GM12878 (cell line): ENCODE measurements around the gene COL11A2. TPM values are rescaled to one million over a fixed set of nuclear protein-coding genes. Genes with fewer than 3 reads are reported as not detected.

Source experiments
- ATAC-seq: fragments of 200-7000 bp; cut with Tn5 transposase; 3 replicates; pipeline ENCODE4 v1.9.1; 2020; ENCODE audit warnings: mild to moderate bottlenecking, moderate library complexity
- BruUV-seq: library from RNA; stranded (reverse); fragments of 400-500 nt; replicated peaks from 2 replicates; lab custom pipeline; 2021; lab: Mats Ljungman, UMichigan
- CTCF ChIA-PET: fragments of 300-600 bp; sonication (Branson Sonifier 250); formaldehyde crosslinking; extraction: SDS; loops from one replicate; lab custom pipeline; 2021; ENCODE audit warnings: inconsistent platforms; lab: Yijun Ruan, JAX
- POLR2A ChIA-PET: fragments of 350-600 bp; formaldehyde crosslinking; extraction: SDS; loops from one replicate; lab custom pipeline; 2021; ENCODE audit warnings: inconsistent platforms; lab: Charles Lee
- RAD21 ChIA-PET: fragments of 300-600 bp; sonication (Branson Sonifier 250); formaldehyde crosslinking; loops from one replicate; lab custom pipeline; 2023; ENCODE audit warnings: antibody characterized with exemption; ENCODE audit not compliant: unreplicated experiment; lab: Charles Lee
- SMC1A ChIA-PET: fragments of 300-600 bp; sonication (Branson Sonifier 250); formaldehyde crosslinking; loops from one replicate; lab custom pipeline; 2023; ENCODE audit not compliant: unreplicated experiment, uncharacterized antibody; lab: Charles Lee
- DNase-seq: peaks from one replicate; pipeline ENCODE4 v3.0.0-alpha.2; 2011; ENCODE audit warnings: low read depth, low spot score
- FAIRE-seq: peaks from 3 replicates; lab custom pipeline; 2011; peaks lifted over from hg19 to GRCh38; lab: Jason Lieb, UNC
- H2AFZ ChIP-seq: 2 replicates; pipeline ENCODE4 v1.6.0; 2011; ENCODE audit warnings: low read depth, low read length, control low read depth; ENCODE audit not compliant: control insufficient read depth
- H3K27ac ChIP-seq: 2 replicates; pipeline ENCODE4 v1.5.1; 2011; ENCODE audit warnings: control low read depth; ENCODE audit not compliant: control insufficient read depth, insufficient read depth
- H3K27me3 ChIP-seq, 2 experiments: replicated peaks in 1 of 2; 2 replicates each; pipeline versions ENCODE4 v1.6.0 to v1.6.1; 2011; ENCODE audit warnings: low read length in 1 of 2; ENCODE audit not compliant: control insufficient read depth in 2 of 2, insufficient read depth in 2 of 2
- H3K36me3 ChIP-seq, 2 experiments: 2 replicates each; pipeline ENCODE4 v1.5.1; 2011; ENCODE audit warnings: low read length in 1 of 2; ENCODE audit not compliant: control insufficient read depth in 2 of 2, insufficient read depth in 2 of 2
- H3K4me1 ChIP-seq: 2 replicates; pipeline ENCODE4 v1.6.1; 2011; ENCODE audit warnings: mild to moderate bottlenecking, low read length, moderate library complexity, mixed read lengths; ENCODE audit not compliant: control insufficient read depth, insufficient read depth
- H3K4me2 ChIP-seq: 2 replicates; pipeline ENCODE4 v1.6.0; 2011; ENCODE audit warnings: control low read depth; ENCODE audit not compliant: control insufficient read depth, insufficient read depth
- H3K4me3 ChIP-seq: fragments of 200-600 bp; sonication (generic); 2 replicates; pipeline ENCODE4 v1.5.1; 2016
- H3K79me2 ChIP-seq: 2 replicates; pipeline ENCODE4 v1.6.0; 2011; ENCODE audit warnings: low read length; ENCODE audit not compliant: control insufficient read depth, insufficient read depth
- H3K9ac ChIP-seq: 2 replicates; pipeline ENCODE4 v1.8.0; 2011; ENCODE audit warnings: low read length, control low read depth, mixed read lengths; ENCODE audit not compliant: control insufficient read depth, insufficient read depth
- H3K9me3 ChIP-seq: replicated peaks from 3 replicates; pipeline ENCODE4 v1.5.1; 2011; ENCODE audit warnings: mild to moderate bottlenecking, low read length; ENCODE audit not compliant: control insufficient read depth, insufficient read depth
- H4K20me1 ChIP-seq: 2 replicates; pipeline ENCODE4 v1.6.0; 2011; ENCODE audit not compliant: control insufficient read depth, insufficient read depth
- ATF7 ChIP-seq: fragments of 450-650 bp; IDR thresholded peaks from 2 replicates; pipeline ENCODE4 v1.6.1; 2016; ENCODE audit warnings: low read depth, mild to moderate bottlenecking
- CBX3 ChIP-seq: fragments of 200-600 bp; sonication (generic); IDR thresholded peaks from 2 replicates; pipeline ENCODE4 v1.6.1; 2016; ENCODE audit warnings: low read depth, borderline replicate concordance
- CHD2 ChIP-seq: IDR thresholded peaks from 2 replicates; pipeline ENCODE4 v1.6.1; 2011; ENCODE audit warnings: low read depth, low read length, improper control_type of control experiment, borderline replicate concordance
- CREM ChIP-seq: IDR thresholded peaks from 2 replicates; pipeline ENCODE4 v1.6.1; 2014; ENCODE audit warnings: antibody characterized with exemption, low read depth
- EED ChIP-seq: sonication (generic); IDR thresholded peaks from 2 replicates; pipeline ENCODE4 v1.6.1; 2016; ENCODE audit warnings: antibody characterized with exemption, low read depth
- FOS ChIP-seq: IDR thresholded peaks from 3 replicates; pipeline ENCODE4 v1.6.1; 2011; ENCODE audit warnings: borderline replicate concordance; ENCODE audit not compliant: insufficient read length; ENCODE audit errors: extremely low read depth
- GATAD2B ChIP-seq: fragments of 450-650 bp; conservative IDR thresholded peaks from 2 replicates; pipeline ENCODE4 v1.6.1; 2017; ENCODE audit warnings: low read depth, mild to moderate bottlenecking, moderate library complexity
- HDGF ChIP-seq: fragments of 450-650 bp; IDR thresholded peaks from 2 replicates; pipeline ENCODE4 v1.6.1; 2016; ENCODE audit warnings: antibody characterized with exemption
- JUNB ChIP-seq: IDR thresholded peaks from 2 replicates; pipeline ENCODE4 v1.6.1; 2016; ENCODE audit warnings: antibody characterized with exemption, mild to moderate bottlenecking
- KLF5 ChIP-seq: fragments of 450-650 bp; IDR thresholded peaks from 2 replicates; pipeline ENCODE4 v1.6.1; 2014; ENCODE audit warnings: mild to moderate bottlenecking; ENCODE audit not compliant: partially characterized antibody
- MTA2 ChIP-seq: fragments of 450-650 bp; IDR thresholded peaks from 2 replicates; pipeline ENCODE4 v1.6.1; 2016; ENCODE audit warnings: low read depth, mild to moderate bottlenecking, moderate library complexity
- MYB ChIP-seq: fragments of 150-350 bp; IDR thresholded peaks from 2 replicates; pipeline ENCODE4 v1.6.1; 2014; ENCODE audit warnings: mild to moderate bottlenecking, low read depth, low read length, borderline replicate concordance
- PAX5 ChIP-seq: IDR thresholded peaks from 2 replicates; pipeline ENCODE4 v1.6.1; 2011; ENCODE audit warnings: low read depth, low read length, borderline replicate concordance
- POLR2A ChIP-seq: IDR thresholded peaks from 2 replicates; pipeline ENCODE4 v1.6.1; 2011; ENCODE audit warnings: low read depth, mild to moderate bottlenecking, low read length
- RAD21 ChIP-seq: IDR thresholded peaks from 2 replicates; pipeline ENCODE4 v1.6.1; 2011; ENCODE audit warnings: mild to moderate bottlenecking, low read depth, low read length, moderate library complexity; ENCODE audit not compliant: insufficient read depth
- RUNX3 ChIP-seq: IDR thresholded peaks from 2 replicates; pipeline ENCODE4 v1.6.1; 2012; ENCODE audit warnings: low read length, inconsistent platforms
- SIN3A ChIP-seq: IDR thresholded peaks from 2 replicates; pipeline ENCODE4 v1.6.1; 2012; ENCODE audit warnings: low read depth, low read length, improper control_type of control experiment
- SIX5 ChIP-seq: IDR thresholded peaks from 2 replicates; pipeline ENCODE4 v1.6.1; 2011; ENCODE audit warnings: mild to moderate bottlenecking, low read depth, low read length, moderate library complexity; ENCODE audit not compliant: severe bottlenecking
- TCF3 ChIP-seq: IDR thresholded peaks from 2 replicates; pipeline ENCODE4 v1.6.1; 2012; ENCODE audit warnings: low read depth, mild to moderate bottlenecking, low read length, borderline replicate concordance; ENCODE audit not compliant: insufficient read depth
- TCF7 ChIP-seq: IDR thresholded peaks from 2 replicates; pipeline ENCODE4 v1.6.1; 2014; ENCODE audit warnings: antibody characterized with exemption, borderline replicate concordance
- YY1 ChIP-seq: IDR thresholded peaks from 2 replicates; pipeline ENCODE4 v1.6.1; 2011; ENCODE audit warnings: low read depth, mild to moderate bottlenecking, low read length
- ZNF207 ChIP-seq: fragments of 450-650 bp; IDR thresholded peaks from 2 replicates; pipeline ENCODE4 v1.6.1; 2014; ENCODE audit warnings: antibody characterized with exemption, mild to moderate bottlenecking, borderline replicate concordance
- WGBS: methylation state at CpG from one replicate; pipeline ENCODE4 v1.1.6; 2016; ENCODE audit warnings: low lambda C conversion rate; ENCODE audit not compliant: insufficient replicate concordance, insufficient coverage; ENCODE audit errors: missing lambda C conversion rate; 5-methylcytosine and 5-hydroxymethylcytosine counted together
- in situ Hi-C: fragments of 300-500 bp; cut with MboI; formaldehyde crosslinking; loops from 9 replicates; pipeline ENCODE4 v1.14.3; 2018; ENCODE audit warnings: mixed read lengths
- intact Hi-C: fragments of 100-400 bp; cut with micrococcal nuclease; formaldehyde crosslinking; loops from one replicate; pipeline ENCODE4 v1.14.2; 2022; ENCODE audit not compliant: unreplicated experiment
- polyA plus RNA-seq, 11 experiments: library from polyadenylated mRNA; depleted of rRNA in 4 of 11; unstranded in 6 of 11; stranded (reverse) in 5 of 11; fragments of >200 nt; fragmentation: Nextera tagmentation in 4 of 11; fragmentation: Illumina TruSeq in 1 of 11; extraction: Ambion mirVana in 4 of 11; extraction: Trizol in 1 of 11; gene quantifications; 1 replicate in 1 of 11; 2 replicates in 10 of 11; pipeline versions ENCODE4 v1.2.1 to v1.2.3, GENCODE V29; 2011 to 2016; ENCODE audit warnings: inconsistent platforms in 2 of 11, missing spikeins in 2 of 11, low read depth in 1 of 11
- total RNA-seq, 4 experiments: library from RNA; depleted of rRNA in 3 of 4; stranded (reverse); fragments of >200 nt in 3 of 4; fragmentation: Illumina TruSeq in 1 of 4; extraction: Trizol in 1 of 4; gene quantifications; 2 replicates each; pipeline versions ENCODE4 v1.2.1 to v1.2.3, GENCODE V29; 2013 to 2021
- TF ChIP-seq, protein P1 (sequence below): fragments of 150-350 bp; IDR thresholded peaks from 2 replicates; pipeline ENCODE4 v1.6.1; 2014; ENCODE audit warnings: mild to moderate bottlenecking, low read depth, low read length
- TF ChIP-seq, protein P2 (sequence below): fragments of 450-650 bp; IDR thresholded peaks from 2 replicates; pipeline ENCODE4 v1.6.1; 2018; ENCODE audit warnings: borderline replicate concordance, mild to moderate bottlenecking; ENCODE audit not compliant: partially characterized antibody

Gene COL11A2
- total and polyA plus RNA-seq, 10 of the 15 experiments (the other 5 are each of a cell fraction or from before 2014, with no cell fraction given) = 0.03 to 0.83 (median 0.22) TPM; not detected in 1

DNA sequence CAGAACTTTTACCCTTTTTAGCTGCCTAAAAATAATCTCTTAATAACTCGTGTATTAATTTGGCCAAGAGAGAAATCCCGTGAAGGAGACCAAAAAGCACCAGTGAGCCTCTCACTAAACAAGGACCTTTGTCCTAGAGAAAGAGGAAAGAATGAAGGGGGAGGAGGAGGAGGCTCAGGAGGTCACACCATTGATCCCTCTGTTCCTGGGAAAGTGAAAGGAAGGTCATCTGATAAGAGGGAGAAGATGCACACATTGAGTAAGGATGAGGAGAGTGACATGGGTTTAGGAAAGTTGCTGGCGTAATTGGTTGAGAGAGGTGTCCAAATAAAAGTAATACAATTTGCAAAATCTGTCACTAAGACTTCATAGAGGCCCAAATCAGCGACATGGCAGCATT is 67.3 kb downstream of the COL11A2 start (continued):
- TF ChIP-seq HDGF (no peak), TCF3 (no peak), SIN3A (no peak), RAD21 (no peak), JUNB (no peak), FOS (no peak)
- TF ChIP-seq, protein P1, sequence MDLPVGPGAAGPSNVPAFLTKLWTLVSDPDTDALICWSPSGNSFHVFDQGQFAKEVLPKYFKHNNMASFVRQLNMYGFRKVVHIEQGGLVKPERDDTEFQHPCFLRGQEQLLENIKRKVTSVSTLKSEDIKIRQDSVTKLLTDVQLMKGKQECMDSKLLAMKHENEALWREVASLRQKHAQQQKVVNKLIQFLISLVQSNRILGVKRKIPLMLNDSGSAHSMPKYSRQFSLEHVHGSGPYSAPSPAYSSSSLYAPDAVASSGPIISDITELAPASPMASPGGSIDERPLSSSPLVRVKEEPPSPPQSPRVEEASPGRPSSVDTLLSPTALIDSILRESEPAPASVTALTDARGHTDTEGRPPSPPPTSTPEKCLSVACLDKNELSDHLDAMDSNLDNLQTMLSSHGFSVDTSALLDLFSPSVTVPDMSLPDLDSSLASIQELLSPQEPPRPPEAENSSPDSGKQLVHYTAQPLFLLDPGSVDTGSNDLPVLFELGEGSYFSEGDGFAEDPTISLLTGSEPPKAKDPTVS = no peak

DNA sequence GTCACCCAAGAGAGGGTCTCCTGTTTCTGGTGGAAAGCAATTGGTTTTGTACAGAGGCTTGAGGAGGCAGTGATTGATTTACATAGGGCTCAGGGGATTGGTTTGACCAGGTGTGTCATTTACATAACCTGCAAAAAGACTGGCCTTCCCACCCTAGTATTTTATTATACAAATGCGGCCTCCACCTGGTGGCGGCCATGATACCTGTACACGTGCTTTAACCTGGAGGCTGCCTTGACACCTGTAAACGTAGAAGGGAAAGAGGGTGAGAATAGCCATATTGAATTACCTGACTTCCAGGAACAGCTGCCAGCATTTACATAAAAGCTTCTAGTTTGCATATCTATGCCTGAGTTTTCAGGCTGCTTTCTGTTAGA is 67.8 kb downstream of the COL11A2 start:
- intact Hi-C loops (no loop called here), in situ Hi-C loops (no loop called here)
- H3K9ac ChIP-seq = no peak overlapping the region
- RAD21 ChIA-PET = interaction anchor here (1.0 to 4.2 kb wide), 8 partner anchors 9 to 124 kb away, joined by 3 to 20 read pairs (median 6); no protein-coding TSS in a partner anchor
- FAIRE-seq = no peak
- no peaks in the 10 kb centered on the region for H4K20me1 ChIP-seq
- BruUV-seq = no TSS peak
- TF ChIP-seq POLR2A (no peak), RAD21 (no peak), CHD2 (no peak), SIX5 (no peak), EED (no peak), PAX5 (no peak), HDGF (no peak), ZNF207 (no peak), CBX3 (no peak), KLF5 (no peak), RUNX3 (no peak), YY1 (no peak), MYB (no peak), CREM (no peak), GATAD2B (no peak), TCF7 (no peak), ATF7 (no peak), MTA2 (no peak)
- TF ChIP-seq, protein P2, sequence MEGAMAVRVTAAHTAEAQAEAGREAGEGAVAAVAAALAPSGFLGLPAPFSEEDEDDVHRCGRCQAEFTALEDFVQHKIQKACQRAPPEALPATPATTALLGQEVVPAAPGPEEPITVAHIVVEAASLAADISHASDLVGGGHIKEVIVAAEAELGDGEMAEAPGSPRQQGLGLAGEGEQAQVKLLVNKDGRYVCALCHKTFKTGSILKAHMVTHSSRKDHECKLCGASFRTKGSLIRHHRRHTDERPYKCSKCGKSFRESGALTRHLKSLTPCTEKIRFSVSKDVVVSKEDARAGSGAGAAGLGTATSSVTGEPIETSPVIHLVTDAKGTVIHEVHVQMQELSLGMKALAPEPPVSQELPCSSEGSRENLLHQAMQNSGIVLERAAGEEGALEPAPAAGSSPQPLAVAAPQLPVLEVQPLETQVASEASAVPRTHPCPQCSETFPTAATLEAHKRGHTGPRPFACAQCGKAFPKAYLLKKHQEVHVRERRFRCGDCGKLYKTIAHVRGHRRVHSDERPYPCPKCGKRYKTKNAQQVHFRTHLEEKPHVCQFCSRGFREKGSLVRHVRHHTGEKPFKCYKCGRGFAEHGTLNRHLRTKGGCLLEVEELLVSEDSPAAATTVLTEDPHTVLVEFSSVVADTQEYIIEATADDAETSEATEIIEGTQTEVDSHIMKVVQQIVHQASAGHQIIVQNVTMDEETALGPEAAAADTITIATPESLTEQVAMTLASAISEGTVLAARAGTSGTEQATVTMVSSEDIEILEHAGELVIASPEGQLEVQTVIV = no peak
- TF ChIP-seq, all 136 proteins: peak for 0
- WGBS = 53% methylated on average over 4 of the region's 4 CpGs
- ChIA-PET POLR2A (no interaction called here), SMC1A (interaction anchor here (0.8 to 8.0 kb wide), 15 partner anchors 9 to 124 kb away, joined by 3 to 55 read pairs (median 5); no protein-coding TSS in a partner anchor), CTCF (interaction anchor here (0.7 to 14.5 kb wide), 23 partner anchors 7 to 545 kb away, joined by 3 to 266 read pairs (median 10); no protein-coding TSS in a partner anchor)
- Histone ChIP-seq H3K4me1 (peaks cover 14% of the 10 kb centered on the region), H3K4me3 (no peak overlapping the region), H3K4me2 (no peak overlapping the region), H3K27me3 (no peaks in the 10 kb centered on the region), H3K79me2 (no peaks in the 10 kb centered on the region), H2AFZ (no peak overlapping the region), H3K27ac (no peak overlapping the region), H3K36me3 (no peaks in the 10 kb centered on the region), H3K9me3 (peaks cover 13% of the 10 kb centered on the region)
- ATAC-seq (no peak), DNase-seq (no peak)
